ENCODE measurements around the gene SHC4.

Gene SHC4

GRCh38 chr15:48833526-48834239 is 130.0 kb downstream of the SHC4 start:
- no peak for DNase-seq

DNA sequence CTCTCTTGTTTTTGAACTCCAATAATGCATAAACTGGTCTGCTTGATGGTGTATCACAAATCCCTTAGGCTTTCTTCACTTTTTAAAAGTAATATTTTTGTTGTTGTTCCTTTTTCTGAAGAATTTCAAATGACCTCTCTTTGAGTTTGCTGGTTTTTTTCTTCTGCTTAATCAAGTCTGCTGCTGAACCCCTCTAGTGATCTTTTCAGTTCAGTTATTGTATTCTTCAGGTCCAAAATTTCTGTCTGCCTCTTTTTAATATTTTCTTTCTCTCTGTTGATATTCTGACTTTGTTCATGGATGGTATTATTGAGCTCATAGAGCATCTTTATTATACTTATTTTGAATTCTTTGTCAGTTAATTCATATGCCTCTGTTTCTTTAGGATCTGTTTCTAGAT is 131.1 kb downstream of the SHC4 start:
- DNase-seq = no peak

DNA sequence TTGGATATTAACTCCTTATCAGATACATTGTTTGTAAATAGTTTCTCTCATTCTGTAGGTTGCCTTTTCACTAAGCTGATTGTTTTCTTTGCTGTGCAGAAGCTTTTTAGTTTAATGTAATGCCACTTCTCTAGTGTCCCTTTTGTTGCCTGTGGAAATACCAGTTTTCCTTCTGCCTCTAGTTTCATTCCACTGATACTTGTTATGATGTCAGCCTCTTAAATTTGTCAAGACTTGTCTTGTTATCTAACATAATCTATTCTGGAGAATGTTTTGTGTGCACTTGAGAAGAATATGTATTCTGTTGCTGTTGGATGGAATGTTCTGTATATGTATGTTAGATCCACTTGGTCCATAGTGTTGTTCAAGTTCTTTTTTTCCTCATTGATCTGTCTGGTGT is 134.8 kb downstream of the SHC4 start:
- DNase-seq = no peak

GRCh38 chr15:48828471-48828870 is 135.2 kb downstream of the SHC4 start:
- DNase-seq = no peak

DNA sequence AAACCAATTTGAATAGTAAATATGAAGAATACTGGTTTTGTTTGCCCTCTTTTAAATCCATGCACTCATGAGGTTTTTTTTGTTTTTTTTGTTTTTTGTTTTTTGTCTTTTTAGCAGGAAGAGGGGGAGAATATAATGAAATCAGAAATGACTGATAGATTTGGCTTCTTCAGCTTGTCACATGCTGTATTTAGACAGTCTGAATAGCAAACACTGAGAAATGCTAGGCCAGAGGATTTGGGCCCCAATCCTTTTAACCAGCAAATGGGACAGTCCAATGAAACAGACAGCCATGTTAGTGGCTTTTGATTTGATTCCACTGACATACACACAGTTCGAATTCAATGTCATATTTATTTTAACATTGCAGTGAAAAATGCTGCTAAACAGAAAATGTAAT is 138.6 kb downstream of the SHC4 start:
- no peak for DNase-seq

- DNase-seq = no peak
Observed at GRCh38 chr15:48823706-48824105, 140.0 kb downstream of the SHC4 start.

- DNase-seq = no peak
Observed at GRCh38 chr15:48823237-48823636, 140.5 kb downstream of the SHC4 start.

- no peak for DNase-seq
Observed at GRCh38 chr15:48814286-48814685, 149.4 kb downstream of the SHC4 start.

- no peak for DNase-seq
Observed at GRCh38 chr15:48811325-48811958, 152.3 kb downstream of the SHC4 start.

DNA sequence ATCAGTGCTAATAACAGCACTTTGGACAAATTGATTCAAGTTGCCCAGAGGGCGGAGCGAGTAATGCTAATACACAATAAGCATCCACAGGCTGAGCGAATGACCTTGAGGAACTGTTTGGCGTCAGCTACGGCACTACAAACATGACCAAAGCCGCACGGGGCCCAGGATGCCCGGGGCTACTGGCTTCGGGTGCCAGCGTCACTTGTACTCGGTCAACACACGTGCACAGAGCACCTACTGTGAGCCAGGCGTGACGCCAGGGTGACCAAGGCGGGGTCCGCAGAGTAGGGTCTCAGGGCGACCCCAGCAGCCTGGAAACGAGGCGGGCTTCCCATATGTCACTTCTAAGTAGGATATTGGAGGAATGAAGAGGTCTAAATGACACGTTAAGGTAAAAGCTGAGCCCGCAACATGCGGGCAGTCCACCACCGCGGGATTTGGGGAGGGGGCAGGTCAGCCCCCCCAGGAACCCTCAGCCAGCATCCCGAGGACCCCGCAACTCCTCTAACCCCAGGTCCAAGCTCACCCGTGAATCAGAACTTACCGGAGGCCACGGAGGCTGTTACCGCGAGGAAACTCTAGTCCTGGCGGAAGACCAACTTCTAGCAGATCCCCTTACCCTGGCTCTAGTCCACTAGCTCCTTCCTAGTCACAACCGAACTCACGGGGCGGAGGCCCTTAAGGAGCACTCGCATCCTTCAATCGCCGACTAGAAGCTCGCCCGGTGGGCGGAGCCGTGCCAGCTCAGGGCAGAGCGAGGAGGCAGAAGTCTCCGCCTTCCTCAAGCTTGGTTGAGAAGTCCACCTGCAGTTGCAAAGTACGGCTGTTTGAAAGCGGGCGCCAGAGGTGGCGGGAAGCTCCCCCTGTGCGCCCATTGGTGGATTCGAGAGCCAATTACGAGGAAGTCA is 153.1 kb downstream of the SHC4 start, which contains the start of gene CEP152:
CEP152 (minus strand) TSS at position 656 of the 911 bp plus-strand sequence. CDS start 5,420 bp downstream, outside the sequence.
- peak; percentile 100 for DNase-seq

DNA sequence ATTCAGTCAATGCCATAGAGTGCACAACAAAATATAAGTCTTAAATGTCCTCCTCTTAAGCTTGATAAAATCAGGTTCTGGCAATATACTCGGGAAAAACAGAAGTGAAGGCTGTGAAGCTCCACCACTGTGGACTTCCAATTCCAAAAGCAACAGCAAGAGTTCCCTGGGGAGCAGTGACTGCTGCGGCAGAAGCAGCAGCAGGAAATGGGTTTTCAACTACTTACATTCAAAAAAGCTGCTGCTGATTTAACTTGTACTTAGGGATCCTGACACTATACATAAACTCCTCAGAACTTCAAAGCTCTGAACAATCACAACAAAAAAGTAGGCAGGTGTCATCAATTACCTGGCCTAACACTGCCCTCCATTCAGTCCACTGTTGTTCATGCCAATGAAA is 157.6 kb downstream of the SHC4 start:
- no peak for DNase-seq

- no peak for DNase-seq
Observed at GRCh38 chr15:48805591-48805990, 158.1 kb downstream of the SHC4 start.

DNA sequence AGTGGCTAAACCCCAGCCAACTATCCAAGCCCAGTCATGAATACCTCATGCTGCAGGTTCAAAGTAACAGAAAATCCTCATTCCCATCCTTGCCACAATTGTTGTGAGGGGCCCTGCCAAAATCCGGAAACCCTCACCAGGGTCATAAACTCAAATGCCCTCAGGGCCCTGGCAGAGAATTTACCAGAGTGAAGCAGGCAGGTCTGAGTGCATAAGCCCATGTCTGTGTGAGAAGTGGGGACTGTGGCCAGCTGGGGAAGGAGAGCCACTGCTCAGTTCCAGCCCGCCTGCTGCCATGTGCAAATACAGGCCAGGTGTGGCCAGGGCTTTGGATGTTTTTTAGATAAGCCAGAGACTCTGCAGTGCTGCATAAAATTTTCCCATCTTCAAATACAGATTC is 159.8 kb downstream of the SHC4 start:
- DNase-seq = no peak

GRCh38 chr15:48802867-48803266 is 160.9 kb downstream of the SHC4 start:
- peak; percentile 23 for DNase-seq

DNA sequence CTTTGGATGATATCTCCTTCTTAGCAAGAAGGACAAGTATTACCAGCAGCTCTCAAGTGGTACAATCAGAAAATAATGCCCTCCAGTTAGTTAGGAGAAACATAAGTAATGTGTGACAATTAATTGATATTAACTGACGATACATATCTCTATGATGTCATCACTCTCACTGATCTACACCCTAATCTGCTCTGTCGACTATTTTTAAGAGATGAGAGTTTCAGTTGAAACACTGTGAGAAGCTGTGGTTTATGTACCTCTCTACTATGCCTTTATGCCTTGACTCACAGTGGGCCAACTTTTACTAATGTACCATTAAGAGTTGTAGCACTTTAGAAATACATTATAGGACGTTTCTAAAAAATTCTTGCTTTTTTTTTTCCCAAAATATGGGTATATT is 161.5 kb downstream of the SHC4 start:
- no peak for DNase-seq

- DNase-seq = no peak
Observed at GRCh38 chr15:48800811-48801455, 162.8 kb downstream of the SHC4 start.

GRCh38 chr15:48800245-48800644 is 163.5 kb downstream of the SHC4 start:
- no peak for DNase-seq

DNA sequence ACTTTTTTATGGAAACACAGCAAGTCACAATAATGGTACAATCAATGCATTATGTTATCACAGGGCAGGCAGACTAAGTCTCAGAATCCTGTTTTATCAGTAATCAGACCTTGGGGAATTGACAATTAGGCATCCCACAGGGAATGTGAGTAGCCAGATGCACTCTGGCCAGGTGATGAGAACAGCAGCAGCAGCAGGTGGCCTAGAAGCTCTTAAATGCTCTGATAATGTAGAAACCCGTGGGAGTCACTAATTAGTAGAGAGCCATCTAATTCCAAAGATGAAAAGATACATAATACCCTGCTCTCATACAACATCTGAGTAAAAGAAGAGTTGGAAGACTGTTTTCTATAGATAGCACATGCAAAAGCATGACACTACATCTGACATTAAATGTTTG is 165.4 kb downstream of the SHC4 start:
- DNase-seq = no peak

DNA sequence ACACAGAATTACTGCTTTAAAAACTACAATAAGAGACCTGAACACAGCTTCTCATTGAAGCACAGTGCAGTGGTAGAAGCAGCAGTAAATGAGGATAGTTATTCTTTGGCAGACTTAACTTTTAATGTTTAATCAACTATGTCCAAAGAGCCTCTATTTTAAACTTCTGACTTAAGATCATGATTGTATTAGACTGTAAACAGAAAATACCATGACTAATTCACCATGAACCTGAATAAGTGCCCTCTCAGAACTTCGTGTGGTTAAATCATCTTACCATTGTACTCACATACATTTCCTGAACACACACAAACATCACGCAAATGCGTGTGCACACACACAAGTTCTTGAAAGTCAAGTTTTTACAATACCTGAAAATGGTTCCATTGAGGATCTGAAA is 166.8 kb downstream of the SHC4 start:
- DNase-seq = peak; percentile 17

DNA sequence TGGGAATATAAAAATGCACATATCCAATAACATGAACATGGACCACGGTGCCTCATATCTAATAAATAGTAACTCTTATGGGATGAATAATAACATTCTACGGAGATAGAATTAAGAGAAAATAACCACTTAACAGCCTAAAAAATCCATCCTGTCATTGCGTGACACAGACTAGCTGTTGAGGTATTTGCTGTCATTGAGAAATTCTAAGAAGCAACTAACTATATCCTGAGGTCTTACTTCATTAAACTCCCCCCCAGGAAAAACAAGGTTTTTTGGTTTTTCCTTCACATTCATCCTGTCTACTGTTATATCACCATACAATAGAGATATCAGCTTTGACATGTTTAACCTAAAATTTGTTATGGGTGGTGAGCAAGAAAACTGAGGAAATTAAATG is 167.2 kb downstream of the SHC4 start:
- no peak for DNase-seq

DNA sequence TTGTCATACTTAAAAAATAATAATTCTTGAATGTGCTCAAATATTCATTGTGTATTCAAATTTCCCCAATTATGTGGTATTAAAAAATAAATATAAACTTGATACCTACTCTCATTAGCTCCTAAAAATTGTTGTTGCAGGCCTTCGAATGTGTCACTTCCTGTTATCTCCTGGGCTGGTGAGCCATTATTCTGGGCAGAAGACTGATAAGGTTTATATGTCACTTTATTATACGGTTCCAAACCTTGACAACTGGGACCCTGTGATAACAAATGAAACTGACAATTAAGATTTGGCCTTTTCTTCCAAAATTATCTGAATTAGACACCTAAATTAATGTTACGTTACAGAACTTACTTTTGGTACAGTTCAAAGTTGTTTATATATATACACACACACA is 167.8 kb downstream of the SHC4 start:
- no peak for DNase-seq

GRCh38 chr15:48794697-48795134 is 169.0 kb downstream of the SHC4 start:
- no peak for DNase-seq

GRCh38 chr15:48792408-48792807 is 171.3 kb downstream of the SHC4 start:
- DNase-seq = no peak

All from activated CD4-positive, alpha-beta T cell treated with anti-CD3 and anti-CD28 coated beads, Interleukin-10, Interleukin-2, amounts not matched to agents 100 ng/mL and 50 ng/mL, durations not matched to agents 16 hours and 8 hours (primary cell).